Type B pancreatic cell (in vitro differentiated cells): Measurements from ENCODE around the gene MICALL1. TPM values are rescaled to one million over a fixed set of nuclear protein-coding genes. Genes with fewer than 3 reads are reported as not detected.

ENCODE experiments used
- DNase-seq: peaks from one replicate; pipeline ENCODE4 v3.0.0; 2021; ENCODE audit warnings: mixed read lengths; ENCODE audit not compliant: unreplicated experiment; ENCODE audit errors: extremely low spot score
- H3K27ac Mint-ChIP-seq: 2 replicates; pipeline ENCODE4 v1.8.0; 2021; ENCODE audit warnings: mild to moderate bottlenecking, mixed read lengths
- H3K27me3 Mint-ChIP-seq: 2 replicates; pipeline ENCODE4 v1.8.0; 2021; ENCODE audit warnings: mixed read lengths
- H3K36me3 Mint-ChIP-seq: 2 replicates; pipeline ENCODE4 v1.8.0; 2021; ENCODE audit warnings: mixed read lengths
- H3K4me1 Mint-ChIP-seq: one replicate; pipeline ENCODE4 v1.8.0; 2021; ENCODE audit warnings: mixed read lengths; ENCODE audit not compliant: unreplicated experiment
- H3K4me3 Mint-ChIP-seq: 2 replicates; pipeline ENCODE4 v1.8.0; 2021; ENCODE audit warnings: mild to moderate bottlenecking, mixed read lengths
- H3K9me3 Mint-ChIP-seq: 2 replicates; pipeline ENCODE4 v1.8.0; 2021; ENCODE audit warnings: mixed read lengths
- long read RNA-seq: library from polyadenylated mRNA; unstranded; transcript quantifications from one replicate; pipeline ENCODE4 v2.0.0, GENCODE V29; 2020
- total RNA-seq: library from RNA; stranded (reverse); gene quantifications from 2 replicates; pipeline ENCODE4 v1.2.1, GENCODE V29; 2021; ENCODE audit warnings: low replicate concordance
- TF ChIP-seq, protein P1 (sequence below): fragments of 200-600 bp; sonication (generic); conservative IDR thresholded peaks from 2 replicates; pipeline ENCODE4 v1.5.0; 2021; ENCODE audit warnings: antibody characterized with exemption, mild to moderate bottlenecking

The MICALL1 gene
- total RNA-seq: 56.5 and 107 TPM in 2 replicates
- long read RNA-seq, partial matches to known transcripts: 12 of 20 reads
- long read RNA-seq, other reads (novel, unspliced or antisense): 8 of 20 reads

GRCh38 chr22:37905534-37906363 lies at the start of gene MICALL1:
TSS of gene MICALL1 (plus strand) at chr22:37906297. CDS start at chr22:37906423, 126 bp downstream.
- Mint-ChIP-seq H3K4me1 (peaks cover 34% of the 10 kb centered on the region), H3K36me3 (peaks cover 12% of the 10 kb centered on the region), H3K9me3 (no peaks in the 10 kb centered on the region), H3K4me3 (peak within 1 kb of the TSS; percentile 93), H3K27ac (peak within 1 kb of the TSS; percentile 95), H3K27me3 (no peaks in the 10 kb centered on the region)
- TF ChIP-seq, protein P1, sequence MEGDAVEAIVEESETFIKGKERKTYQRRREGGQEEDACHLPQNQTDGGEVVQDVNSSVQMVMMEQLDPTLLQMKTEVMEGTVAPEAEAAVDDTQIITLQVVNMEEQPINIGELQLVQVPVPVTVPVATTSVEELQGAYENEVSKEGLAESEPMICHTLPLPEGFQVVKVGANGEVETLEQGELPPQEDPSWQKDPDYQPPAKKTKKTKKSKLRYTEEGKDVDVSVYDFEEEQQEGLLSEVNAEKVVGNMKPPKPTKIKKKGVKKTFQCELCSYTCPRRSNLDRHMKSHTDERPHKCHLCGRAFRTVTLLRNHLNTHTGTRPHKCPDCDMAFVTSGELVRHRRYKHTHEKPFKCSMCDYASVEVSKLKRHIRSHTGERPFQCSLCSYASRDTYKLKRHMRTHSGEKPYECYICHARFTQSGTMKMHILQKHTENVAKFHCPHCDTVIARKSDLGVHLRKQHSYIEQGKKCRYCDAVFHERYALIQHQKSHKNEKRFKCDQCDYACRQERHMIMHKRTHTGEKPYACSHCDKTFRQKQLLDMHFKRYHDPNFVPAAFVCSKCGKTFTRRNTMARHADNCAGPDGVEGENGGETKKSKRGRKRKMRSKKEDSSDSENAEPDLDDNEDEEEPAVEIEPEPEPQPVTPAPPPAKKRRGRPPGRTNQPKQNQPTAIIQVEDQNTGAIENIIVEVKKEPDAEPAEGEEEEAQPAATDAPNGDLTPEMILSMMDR: peak; percentile 30
- peak; percentile 81 for DNase-seq

DNA sequence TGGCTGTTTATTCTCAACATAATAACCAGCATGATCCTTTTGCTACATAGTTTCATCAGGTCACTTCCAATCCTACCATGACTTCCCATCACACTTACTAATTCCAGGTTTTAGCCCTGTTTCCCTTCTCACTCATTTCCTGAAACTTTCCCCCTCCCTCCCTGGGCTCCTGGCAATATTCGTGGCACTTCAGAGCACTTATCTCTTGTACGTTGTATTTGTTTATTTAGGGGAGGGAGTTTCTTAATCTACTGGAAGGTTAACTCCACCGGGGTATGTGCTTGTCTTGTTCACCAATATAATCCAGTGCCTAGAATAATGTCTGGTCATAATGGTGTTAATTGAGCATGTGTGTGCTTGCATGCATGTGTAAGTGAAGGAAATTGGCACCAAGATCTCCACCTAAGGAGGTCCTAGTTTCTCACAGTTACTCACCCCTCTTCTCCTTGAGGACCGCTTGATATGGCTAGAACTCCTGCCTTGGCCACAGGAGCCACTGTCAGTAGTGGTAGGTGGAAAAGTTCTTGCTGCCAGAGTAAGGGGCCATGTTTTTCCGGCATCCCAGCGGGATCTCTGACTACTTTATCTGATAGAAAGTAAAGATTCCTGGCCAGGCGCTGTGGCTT lies 45.2 kb upstream of the MICALL1 start:
- Mint-ChIP-seq H3K27me3 (no peaks in the 10 kb centered on the region), H3K4me3 (no peak overlapping the region), H3K4me1 (peaks cover 10% of the 10 kb centered on the region), H3K36me3 (peaks cover 37% of the 10 kb centered on the region), H3K27ac (peak overlapping the region; percentile 3), H3K9me3 (no peaks in the 10 kb centered on the region)
- TF ChIP-seq, protein P1: no peak
- no peak for DNase-seq

- Mint-ChIP-seq H3K27ac (peak overlapping the region; percentile 74), H3K4me3 (peak overlapping the region; percentile 17), H3K36me3 (peaks cover 37% of the 10 kb centered on the region), H3K4me1 (peaks cover 10% of the 10 kb centered on the region), H3K9me3 (no peaks in the 10 kb centered on the region), H3K27me3 (no peaks in the 10 kb centered on the region)
- DNase-seq: no peak
- TF ChIP-seq, protein P1: no peak
Measured at GRCh38 chr22:37862570-37863325, 43.3 kb upstream of the MICALL1 start.

DNA sequence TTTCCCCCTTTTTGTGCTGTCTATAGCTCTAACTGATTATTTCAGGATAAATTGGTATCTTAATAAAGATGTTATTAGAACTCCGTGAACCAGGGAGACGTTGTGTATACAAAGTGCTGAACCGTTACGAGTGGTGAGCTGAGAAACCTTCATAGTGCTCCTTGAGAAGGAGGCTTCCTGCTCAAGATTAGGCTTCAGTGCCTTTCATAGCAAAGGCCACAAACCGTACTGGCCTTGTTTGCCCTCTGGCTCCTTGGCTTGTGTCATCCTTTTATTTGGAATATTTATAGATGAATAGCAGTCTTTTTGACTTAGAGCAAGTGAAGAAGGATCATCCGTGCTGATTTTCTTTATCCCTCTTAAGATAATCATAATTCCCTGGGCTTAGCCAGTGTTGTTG lies 40.6 kb upstream of the MICALL1 start:
- H3K4me1 Mint-ChIP-seq: peaks cover 10% of the 10 kb centered on the region
- H3K36me3 Mint-ChIP-seq: peaks cover 28% of the 10 kb centered on the region
- H3K9me3 Mint-ChIP-seq: no peaks in the 10 kb centered on the region
- DNase-seq: no peak
- H3K4me3 Mint-ChIP-seq: no peak overlapping the region
- TF ChIP-seq, protein P1: no peak
- no peaks in the 10 kb centered on the region for H3K27me3 Mint-ChIP-seq
- H3K27ac Mint-ChIP-seq: no peak overlapping the region

DNA sequence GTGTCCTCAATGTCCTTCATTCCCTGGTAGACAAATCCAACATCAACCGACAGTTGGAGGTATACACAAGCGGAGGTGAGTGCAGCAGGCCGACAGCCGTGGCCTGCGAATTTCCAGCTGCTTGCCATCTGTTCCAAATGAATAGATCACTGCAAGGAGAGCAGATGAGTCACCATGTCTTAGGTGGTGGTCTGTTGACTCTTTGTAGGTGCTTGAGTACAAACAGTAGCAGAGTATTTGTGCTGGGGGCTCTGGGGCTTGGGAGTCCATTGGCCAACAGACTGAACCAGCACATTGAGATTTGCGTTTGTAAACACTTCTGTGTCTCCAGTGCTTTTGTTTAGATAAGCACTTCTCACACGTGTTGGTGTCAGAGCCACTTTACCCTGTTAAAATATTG lies 35.8 kb upstream of the MICALL1 start:
- Mint-ChIP-seq H3K4me1 (no peaks in the 10 kb centered on the region), H3K4me3 (no peak overlapping the region), H3K9me3 (no peaks in the 10 kb centered on the region), H3K27ac (no peak overlapping the region), H3K36me3 (peaks cover 19% of the 10 kb centered on the region), H3K27me3 (no peaks in the 10 kb centered on the region)
- TF ChIP-seq, protein P1: no peak
- DNase-seq: no peak
